Activated naive CD4-positive, alpha-beta T cell (primary cell): ENCODE data around the gene TMEM63C.
A peak's percentile ranks its signal among the peaks of the same experiment; 100 is the strongest.

Experiments used
- DNase-seq, 4 experiments: peaks; one replicate each; lab custom pipeline; 2025; lab: John Stamatoyannopoulos, UW

TMEM63C gene

GRCh38 chr14:77199590-77199989 lies 18.0 kb downstream of the TMEM63C start:
- no peak for DNase-seq

- DNase-seq, result no peak
Measured at GRCh38 chr14:77200406-77200985, 18.9 kb downstream of the TMEM63C start.

- DNase-seq, result no peak
Measured at GRCh38 chr14:77201696-77202095, 20.1 kb downstream of the TMEM63C start.

GRCh38 chr14:77203611-77204458 lies 22.2 kb downstream of the TMEM63C start:
- DNase-seq, result no peak

GRCh38 chr14:77204459-77204771 lies 22.8 kb downstream of the TMEM63C start:
- no peak for DNase-seq

- DNase-seq, result no peak
Measured at GRCh38 chr14:77204907-77205306, 23.3 kb downstream of the TMEM63C start.

GRCh38 chr14:77205566-77205965 lies 24.0 kb downstream of the TMEM63C start:
- DNase-seq, result no peak

- no peak for DNase-seq
Measured at GRCh38 chr14:77206261-77206824, 24.7 kb downstream of the TMEM63C start.

- no peak for DNase-seq
Measured at GRCh38 chr14:77206877-77207389, 25.3 kb downstream of the TMEM63C start.

- peak in 3 of 4 experiments; percentile 4 to 29 (median 14) for DNase-seq
Measured at GRCh38 chr14:77208291-77208978, 26.8 kb downstream of the TMEM63C start.

- no peak for DNase-seq
Measured at GRCh38 chr14:77208979-77209318, 27.4 kb downstream of the TMEM63C start.

- DNase-seq, result no peak
Measured at GRCh38 chr14:77212097-77212870, 30.7 kb downstream of the TMEM63C start.

GRCh38 chr14:77212943-77213678 lies 31.5 kb downstream of the TMEM63C start:
- DNase-seq, result no peak

- no peak for DNase-seq
Measured at GRCh38 chr14:77213679-77214016, 32.0 kb downstream of the TMEM63C start.

GRCh38 chr14:77214216-77214615 lies 32.6 kb downstream of the TMEM63C start:
- DNase-seq, result no peak

- DNase-seq, result no peak
Measured at GRCh38 chr14:77217551-77217950, 36.0 kb downstream of the TMEM63C start.

- DNase-seq, result no peak
Measured at GRCh38 chr14:77219591-77219990, 38.0 kb downstream of the TMEM63C start.

- DNase-seq, result no peak
Measured at GRCh38 chr14:77220246-77221017, 38.8 kb downstream of the TMEM63C start.

GRCh38 chr14:77221241-77221871 lies 39.8 kb downstream of the TMEM63C start:
- DNase-seq, result no peak
